DND-41 (cell line): ENCODE measurements around the gene TCEAL9.

Experiments used
- CTCF ChIP-seq: IDR thresholded peaks from 2 replicates; pipeline ENCODE4 v1.5.1; 2012; ENCODE audit warnings: borderline replicate concordance, low read length, moderate library complexity, mild to moderate bottlenecking; ENCODE audit not compliant: poor library complexity, severe bottlenecking; ENCODE audit errors: extremely low read depth
- EZH2 ChIP-seq: IDR thresholded peaks from 3 replicates; pipeline ENCODE4 v1.6.1; 2012; ENCODE audit warnings: borderline replicate concordance, low read depth, mild to moderate bottlenecking, moderate library complexity, low read length, inconsistent platforms; ENCODE audit not compliant: severe bottlenecking

- TF ChIP-seq CTCF (no peak), EZH2 (no peak)
Measured at GRCh38 chrX:103396186-103396585, 39.9 kb downstream of the TCEAL9 start.
